Panc1 (cell line): ENCODE measurements around the gene TOPBP1. TPM values are rescaled to one million over a fixed set of nuclear protein-coding genes. Genes with fewer than 3 reads are reported as not detected.

Experiments
- ATAC-seq: fragments of 200-7000 bp; cut with Tn5 transposase; 2 replicates; pipeline ENCODE4 v1.9.1; 2020; ENCODE audit warnings: mild to moderate bottlenecking, moderate library complexity
- BruUV-seq: library from RNA; stranded (reverse); fragments of 400-500 nt; replicated peaks from 2 replicates; lab custom pipeline; 2021; lab: Mats Ljungman, UMichigan
- CTCF ChIA-PET: fragments of 300-600 bp; sonication (Branson Sonifier 250); formaldehyde crosslinking; loops from one replicate; lab custom pipeline; 2022; ENCODE audit warnings: antibody characterized with exemption; lab: Charles Lee
- POLR2A ChIA-PET: fragments of 300-600 bp; sonication (Branson Sonifier 250); formaldehyde crosslinking; loops from one replicate; lab custom pipeline; 2022; ENCODE audit warnings: antibody characterized with exemption; lab: Charles Lee
- DNase-seq: peaks from one replicate; pipeline ENCODE4 v3.0.0-alpha.2; 2010; ENCODE audit warnings: low read depth, low spot score
- H3K27ac ChIP-seq: 2 replicates; pipeline ENCODE4 v1.5.1; 2011; ENCODE audit warnings: mild to moderate bottlenecking, low read length, inconsistent platforms
- H3K27me3 ChIP-seq: fragments of 200-500 bp; sonication (Bioruptor generic); 2 replicates; pipeline ENCODE4 v1.6.0; 2014; ENCODE audit warnings: low read length, inconsistent platforms; ENCODE audit not compliant: control insufficient read depth, insufficient read depth
- H3K36me3 ChIP-seq: fragments of 200-500 bp; sonication (Bioruptor generic); 2 replicates; pipeline ENCODE4 v1.5.1; 2014; ENCODE audit warnings: inconsistent platforms, mild to moderate bottlenecking, low read length, moderate library complexity; ENCODE audit not compliant: control insufficient read depth, insufficient read depth
- H3K4me1 ChIP-seq: 2 replicates; pipeline ENCODE4 v1.5.1; 2011; ENCODE audit warnings: inconsistent platforms, mild to moderate bottlenecking, low read length, moderate library complexity; ENCODE audit not compliant: control insufficient read depth, insufficient read depth
- H3K4me3 ChIP-seq, 2 experiments: 2 replicates each; pipeline ENCODE4 v1.5.1; 2011 to 2012; ENCODE audit warnings: low read depth in 2 of 2, low read length in 2 of 2, mild to moderate bottlenecking in 2 of 2, inconsistent platforms in 1 of 2, moderate library complexity in 1 of 2
- H3K9me3 ChIP-seq: fragments of 200-500 bp; sonication (Bioruptor generic); 2 replicates; pipeline ENCODE4 v1.5.1; 2014; ENCODE audit warnings: low read depth, mild to moderate bottlenecking, inconsistent platforms, low read length, moderate library complexity; ENCODE audit not compliant: control insufficient read depth, insufficient read depth
- CTCF ChIP-seq: fragments of 450-650 bp; IDR thresholded peaks from 2 replicates; pipeline ENCODE4 v1.5.1; 2017; ENCODE audit warnings: mild to moderate bottlenecking
- POLR2AphosphoS5 ChIP-seq: IDR thresholded peaks from 2 replicates; pipeline ENCODE4 v1.6.1; 2012; ENCODE audit warnings: mild to moderate bottlenecking, low read depth, low read length, moderate library complexity
- REST ChIP-seq, 2 experiments: IDR thresholded peaks; 2 replicates each; pipeline ENCODE4 v1.6.1; 2011 to 2012; ENCODE audit warnings: low read depth in 2 of 2, control low read depth in 1 of 2, low read length in 1 of 2, mild to moderate bottlenecking in 1 of 2, moderate library complexity in 1 of 2; ENCODE audit not compliant: insufficient read depth in 1 of 2
- SIN3A ChIP-seq: IDR thresholded peaks from 2 replicates; pipeline ENCODE4 v1.6.1; 2012; ENCODE audit warnings: low read depth, mild to moderate bottlenecking, low read length, moderate library complexity, borderline replicate concordance; ENCODE audit not compliant: insufficient read depth
- TCF7L2 ChIP-seq: IDR thresholded peaks from 2 replicates; pipeline ENCODE4 v1.6.1; 2011; ENCODE audit warnings: mild to moderate bottlenecking, low read depth, low read length, inconsistent platforms
- in situ Hi-C: cut with HindIII; loops from 2 replicates; pipeline ENCODE4 v1.10.0; 2016; ENCODE audit warnings: low sequenced_read_pairs, low pct_unique_long_range_greater_than_20kb
- intact Hi-C: fragments of 100-400 bp; cut with micrococcal nuclease; formaldehyde crosslinking; loops from one replicate; pipeline ENCODE4 v1.10.0; 2022; ENCODE audit not compliant: unreplicated experiment
- total RNA-seq: library from RNA; stranded (reverse); gene quantifications from one replicate; pipeline ENCODE4 v1.2.1, GENCODE V29; 2021; ENCODE audit not compliant: unreplicated experiment

Gene TOPBP1
- total RNA-seq, 1 experiment from 2014 or later = 78.4 TPM

- Histone ChIP-seq H3K4me1 (no peaks in the 10 kb centered on the region), H3K4me3 (no peak overlapping the region), H3K9me3 (no peaks in the 10 kb centered on the region), H3K27ac (no peak overlapping the region), H3K36me3 (peaks cover 43% of the 10 kb centered on the region; the same call in 1 of the 2 replicates), H3K27me3 (no peaks in the 10 kb centered on the region)
- in situ Hi-C loops = no loop called here
- CTCF ChIA-PET = no interaction called here
- TF ChIP-seq SIN3A = no peak
- TF ChIP-seq POLR2AphosphoS5 = no peak
- no peak for TF ChIP-seq REST (IDR thresholded peaks at IDR 0.05; ENCODE audit: insufficient read depth in 1 of 2, low read depth in 2 of 2, low read length in 1 of 2)
- TF ChIP-seq TCF7L2 = no peak
- no peak for TF ChIP-seq CTCF
- intact Hi-C loops = no loop called here
- no peak for ATAC-seq
- no TSS peak for BruUV-seq
- POLR2A ChIA-PET = interaction anchor here (0.6 kb wide), 1 partner anchor 7 kb away, joined by 3 read pairs; no protein-coding TSS in a partner anchor
- DNase-seq = no peak
Measured at GRCh38 chr3:133606902-133607301, 54.8 kb downstream of the TOPBP1 start.

GRCh38 chr3:133606342-133606741 is 55.4 kb downstream of the TOPBP1 start:
- Histone ChIP-seq H3K4me3 (no peak overlapping the region), H3K36me3 (peaks cover 44% of the 10 kb centered on the region), H3K9me3 (no peaks in the 10 kb centered on the region), H3K27ac (no peak overlapping the region), H3K4me1 (no peaks in the 10 kb centered on the region), H3K27me3 (no peaks in the 10 kb centered on the region)
- in situ Hi-C loops = no loop called here
- ChIA-PET CTCF (no interaction called here), POLR2A (interaction anchor here (0.6 kb wide), 1 partner anchor 8 kb away, joined by 3 read pairs; no protein-coding TSS in a partner anchor)
- ATAC-seq (no peak), DNase-seq (no peak)
- TF ChIP-seq TCF7L2 = no peak
- TF ChIP-seq REST (IDR thresholded peaks at IDR 0.05; ENCODE audit: insufficient read depth in 1 of 2, low read depth in 2 of 2, low read length in 1 of 2) = no peak
- no TSS peak for BruUV-seq
- intact Hi-C loops = no loop called here
